B cell (primary cell): ENCODE measurements around the gene ZBTB40.

Experiments
- CTCF ChIP-seq: fragments of 200-600 bp; IDR thresholded peaks from one replicate; pipeline ENCODE4 v1.8.0; 2022; ENCODE audit warnings: antibody characterized with exemption, mild to moderate bottlenecking
- EZH2 ChIP-seq: IDR thresholded peaks from 2 replicates; pipeline ENCODE4 v1.6.1; 2012; ENCODE audit warnings: borderline replicate concordance, low read depth, mild to moderate bottlenecking, moderate library complexity, low read length; ENCODE audit not compliant: insufficient read depth, poor library complexity, severe bottlenecking

- TF ChIP-seq CTCF (no peak), EZH2 (no peak)
Measured at GRCh38 chr1:22525646-22526045, 74.0 kb downstream of the ZBTB40 start.
